HG02852 (cell line): Measurements from ENCODE around the gene MYL12A.
"Not testable (repeated sequence)": the region's sequence is repeated elsewhere in the genome, so short reads cannot be mapped to it uniquely, and the experiment has no call there.

Experiments used
- ATAC-seq: cut with Tn5 transposase; IDR thresholded peaks from one replicate; pipeline ENCODE4 v1.9.1; 2021; ENCODE audit warnings: mild to moderate bottlenecking, moderate library complexity; ENCODE audit not compliant: unreplicated experiment

MYL12A gene

GRCh38 chr18:3247240-3248061 is at the start of gene MYL12A:
TSS of gene MYL12A (plus strand) at chr18:3247801. CDS start at chr18:3253248, 5,447 bp downstream.
- peak; percentile 83 for ATAC-seq

GRCh38 chr18:3198260-3198860 is 49.2 kb upstream of the MYL12A start:
- ATAC-seq, result not testable (repeated sequence)

GRCh38 chr18:3199942-3200645 is 47.5 kb upstream of the MYL12A start:
- no peak for ATAC-seq

- ATAC-seq, result no peak
Observed at GRCh38 chr18:3205239-3205638, 42.4 kb upstream of the MYL12A start.

GRCh38 chr18:3207565-3207964 is 40.0 kb upstream of the MYL12A start:
- no peak for ATAC-seq

GRCh38 chr18:3209859-3210569 is 37.6 kb upstream of the MYL12A start:
- no peak for ATAC-seq

GRCh38 chr18:3211236-3211992 is 36.2 kb upstream of the MYL12A start:
- ATAC-seq, result no peak

- ATAC-seq, result no peak
Observed at GRCh38 chr18:3212657-3213056, 34.9 kb upstream of the MYL12A start.

- ATAC-seq, result no peak
Observed at GRCh38 chr18:3213300-3214059, 34.1 kb upstream of the MYL12A start.

- ATAC-seq, result no peak
Observed at GRCh38 chr18:3214855-3215637, 32.6 kb upstream of the MYL12A start.

GRCh38 chr18:3216987-3217386 is 30.6 kb upstream of the MYL12A start:
- no peak for ATAC-seq

GRCh38 chr18:3217948-3218647 is 29.5 kb upstream of the MYL12A start:
- no peak for ATAC-seq

- no peak for ATAC-seq
Observed at GRCh38 chr18:3218819-3219218, 28.8 kb upstream of the MYL12A start.

GRCh38 chr18:3219241-3219630 is 28.4 kb upstream of the MYL12A start:
- no peak for ATAC-seq

- no peak for ATAC-seq
Observed at GRCh38 chr18:3219631-3220335, 27.8 kb upstream of the MYL12A start, which contains the start of gene MYOM1. TSS of gene MYOM1 (minus strand) at chr18:3219968. CDS start at chr18:3215223, 4,745 bp downstream.

- ATAC-seq, result not testable (repeated sequence)
Observed at GRCh38 chr18:3220868-3221267, 26.7 kb upstream of the MYL12A start.

GRCh38 chr18:3221496-3221895 is 26.1 kb upstream of the MYL12A start:
- no peak for ATAC-seq

- no peak for ATAC-seq
Observed at GRCh38 chr18:3223356-3223755, 24.2 kb upstream of the MYL12A start.
